ENCODE data around the gene FADS3.

DNA sequence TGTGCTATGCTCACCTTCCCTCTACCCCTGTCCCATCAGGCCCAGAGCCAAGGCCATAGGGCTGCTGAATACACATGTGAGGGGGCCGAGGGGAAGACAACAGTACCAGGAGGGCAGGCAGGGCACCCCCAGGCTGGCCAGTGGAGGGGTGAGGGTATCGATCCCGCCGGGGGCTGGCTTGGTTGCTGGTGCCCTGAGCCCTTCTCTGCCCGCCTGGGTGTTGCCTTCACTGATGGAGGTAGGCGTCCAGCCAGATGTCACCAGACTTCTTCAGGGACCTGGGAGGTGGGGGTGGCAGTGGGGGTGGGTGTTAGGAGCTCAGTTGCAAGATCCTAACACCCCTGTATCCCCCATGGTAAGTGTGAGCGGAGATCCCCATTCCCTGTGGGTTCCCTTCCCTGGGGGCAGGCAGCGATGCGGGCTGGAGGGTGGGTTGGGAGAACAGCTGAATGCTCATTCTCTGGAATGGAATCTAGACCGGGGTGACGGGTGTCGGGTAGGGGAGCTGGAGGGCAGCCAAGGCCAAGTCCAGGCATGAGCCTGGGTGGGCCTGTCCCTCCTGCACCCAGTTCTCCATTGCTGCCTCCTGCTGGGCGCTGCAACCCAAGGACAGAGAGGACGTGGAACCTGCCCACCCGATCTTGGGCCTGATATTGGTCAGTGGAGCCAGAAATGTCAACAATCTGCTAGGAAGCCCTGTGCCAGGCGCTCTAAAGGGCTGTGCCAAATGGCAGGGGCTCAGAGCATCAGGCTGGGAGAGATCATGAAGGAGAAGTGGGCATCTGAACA lies 17.6 kb downstream of the FADS3 start:
- TF ChIP-seq ATF3 (CRISPR knock-in tag; conservative IDR thresholded peaks at IDR 0.05) (no peak), CTCF (IDR thresholded peaks at IDR 0.05) (no peak), FOXJ3 (CRISPR knock-in tag; IDR thresholded peaks at IDR 0.05; ENCODE audit: borderline replicate concordance) (no peak), MAX (CRISPR knock-in tag; IDR thresholded peaks at IDR 0.05) (no peak), TEAD4 (CRISPR knock-in tag; IDR thresholded peaks at IDR 0.05) (no peak)
